NCI-H2171 treated with DMSO at 0.1 percent for 48 hours (cell line): Measurements from ENCODE around the gene FGF2.
A peak's percentile ranks its signal among the peaks of the same experiment; 100 is the strongest.
"Not testable (repeated sequence)": the region's sequence is repeated elsewhere in the genome, so short reads cannot be mapped to it uniquely, and the experiment has no call there.

Experiments used
- DNase-seq: peaks from one replicate; lab custom pipeline; 2025; lab: John Stamatoyannopoulos, UW

The FGF2 gene

GRCh38 chr4:122814426-122814825 is 12.2 kb upstream of the FGF2 start:
- DNase-seq = no peak

GRCh38 chr4:122815248-122815647 is 11.4 kb upstream of the FGF2 start:
- DNase-seq = no peak

- DNase-seq = no peak
Measured at GRCh38 chr4:122816476-122816875, 10.2 kb upstream of the FGF2 start.

- DNase-seq = no peak
Measured at GRCh38 chr4:122819708-122820449, 6.8 kb upstream of the FGF2 start.

- DNase-seq = no peak
Measured at GRCh38 chr4:122821092-122821491, 5.5 kb upstream of the FGF2 start.

- DNase-seq = no peak
Measured at GRCh38 chr4:122822466-122822865, 4.2 kb upstream of the FGF2 start.

- no peak for DNase-seq
Measured at GRCh38 chr4:122823476-122823875, 3.2 kb upstream of the FGF2 start.

- no peak for DNase-seq
Measured at GRCh38 chr4:122824616-122825015, 2.0 kb upstream of the FGF2 start.

- no peak for DNase-seq
Measured at GRCh38 chr4:122826079-122826527, 528 bp upstream of the FGF2 start.

GRCh38 chr4:122827258-122827878 is 737 bp downstream of the FGF2 start:
- peak; percentile 19 for DNase-seq

- peak; percentile 28 for DNase-seq
Measured at GRCh38 chr4:122827879-122828601, 1.4 kb downstream of the FGF2 start.

- DNase-seq = no peak
Measured at GRCh38 chr4:122830426-122831095, 3.9 kb downstream of the FGF2 start.

- no peak for DNase-seq
Measured at GRCh38 chr4:122831515-122832196, 5.0 kb downstream of the FGF2 start.

- no peak for DNase-seq
Measured at GRCh38 chr4:122832732-122833131, 6.1 kb downstream of the FGF2 start.

GRCh38 chr4:122833999-122834398 is 7.4 kb downstream of the FGF2 start:
- DNase-seq = no peak

GRCh38 chr4:122836941-122837340 is 10.3 kb downstream of the FGF2 start:
- DNase-seq = no peak

- no peak for DNase-seq
Measured at GRCh38 chr4:122838034-122838433, 11.4 kb downstream of the FGF2 start.

GRCh38 chr4:122842392-122842791 is 15.8 kb downstream of the FGF2 start:
- no peak for DNase-seq

GRCh38 chr4:122842984-122843531 is 16.4 kb downstream of the FGF2 start:
- no peak for DNase-seq

- DNase-seq = not testable (repeated sequence)
Measured at GRCh38 chr4:122844391-122844790, 17.8 kb downstream of the FGF2 start.

- DNase-seq = no peak
Measured at GRCh38 chr4:122845066-122845465, 18.4 kb downstream of the FGF2 start.

- no peak for DNase-seq
Measured at GRCh38 chr4:122845760-122846159, 19.1 kb downstream of the FGF2 start.
